ENCODE measurements around the gene TTC21A. TPM values are rescaled to one million over a fixed set of nuclear protein-coding genes. Genes with fewer than 3 reads are reported as not detected.

Gene TTC21A
- total RNA-seq, 1 experiment from 2014 or later: 1.7 TPM

- TF ChIP-seq CTCF (conservative IDR thresholded peaks at IDR 0.05): no peak
- H4K20me1 ChIP-seq (ENCODE audit: control insufficient read depth, insufficient read depth, insufficient read length): no peaks in the 10 kb centered on the region
Observed at GRCh38 chr3:39137435-39137936, 30.0 kb downstream of the TTC21A start.

More at GRCh38 chr3:39137435-39137936, 30.0 kb downstream of the TTC21A start:
- Mint-ChIP-seq H3K27ac (peak overlapping the region in 1 of 3 experiments; percentile 65; a peak in 2 of 7 replicates), H3K27me3 (ENCODE audit: low read depth) (no peaks in the 10 kb centered on the region), H3K9me3 (no peaks in the 10 kb centered on the region), H3K4me1 (peaks cover 2% of the 10 kb centered on the region in 2 experiments; a peak in 2 of 4 replicates), H3K36me3 (ENCODE audit: insufficient read depth in 1 of 3, low read depth in 3 of 3) (peaks cover under 1 to 8% (median 2%) of the 10 kb centered on the region in 3 experiments; a peak in 5 of 7 replicates), H3K4me3 (no peak overlapping the region)
- Histone ChIP-seq H2BK15ac (ENCODE audit: low read depth, low read length) (no peak overlapping the region), H3K23ac (ENCODE audit: insufficient read length, low read depth, low read length) (no peak overlapping the region), H3K79me1 (ENCODE audit: insufficient read depth, low read depth, low read length, poor library complexity, severe bottlenecking) (no peaks in the 10 kb centered on the region), H3K9me3 (ENCODE audit: control insufficient read depth, low read depth, low read length) (no peaks in the 10 kb centered on the region), H2BK120ac (ENCODE audit: low read depth, low read length, poor library complexity, severe bottlenecking) (no peak overlapping the region), H3K79me2 (ENCODE audit: insufficient read depth, low read length) (no peaks in the 10 kb centered on the region), H3K9ac (ENCODE audit: extremely low read depth, insufficient read length, low read length) (no peak overlapping the region), H4K91ac (ENCODE audit: insufficient read length, low read depth, low read length) (no peak overlapping the region), H2AFZ (ENCODE audit: low read length) (no peak overlapping the region), H3K27ac (ENCODE audit: insufficient read length, low read depth, low read length) (no peak overlapping the region), H3T11ph (ENCODE audit: low read length) (no peak overlapping the region), H3K4me2 (ENCODE audit: insufficient read depth, insufficient read length, low read length) (no peak overlapping the region), H3K27me3 (ENCODE audit: insufficient read depth, low read length) (no peaks in the 10 kb centered on the region), H2AK5ac (ENCODE audit: insufficient read length, low read length) (no peak overlapping the region), H2BK5ac (ENCODE audit: insufficient read length, low read length) (no peak overlapping the region), H3K4ac (ENCODE audit: low read depth, low read length) (no peak overlapping the region), H4K5ac (ENCODE audit: insufficient read length, low read depth, low read length) (no peak overlapping the region), H3K4me1 (ENCODE audit: insufficient read depth, low read length) (no peaks in the 10 kb centered on the region), H2BK20ac (ENCODE audit: low read depth, low read length, poor library complexity, severe bottlenecking) (no peak overlapping the region), H3K14ac (ENCODE audit: insufficient read depth, low read length) (no peak overlapping the region), H3K56ac (ENCODE audit: insufficient read length, low read depth, low read length) (no peak overlapping the region), H4K8ac (replicated peaks; ENCODE audit: insufficient read length, low read depth, low read length) (no peak overlapping the region), H2BK12ac (ENCODE audit: insufficient read length, low read depth, low read length) (no peak overlapping the region), H3K23me2 (ENCODE audit: insufficient read length, low read depth, low read length, poor library complexity, severe bottlenecking) (no peaks in the 10 kb centered on the region), H3K18ac (ENCODE audit: insufficient read length, low read depth, low read length) (no peak overlapping the region)
- DNase-seq: no peak
- no CpG with 5 or more reads among the region's 18 CpGs for WGBS (ENCODE audit: extremely low coverage, insufficient read length, low lambda C conversion rate)
